ENCODE results near the gene RBP3.

The RBP3 gene

DNA sequence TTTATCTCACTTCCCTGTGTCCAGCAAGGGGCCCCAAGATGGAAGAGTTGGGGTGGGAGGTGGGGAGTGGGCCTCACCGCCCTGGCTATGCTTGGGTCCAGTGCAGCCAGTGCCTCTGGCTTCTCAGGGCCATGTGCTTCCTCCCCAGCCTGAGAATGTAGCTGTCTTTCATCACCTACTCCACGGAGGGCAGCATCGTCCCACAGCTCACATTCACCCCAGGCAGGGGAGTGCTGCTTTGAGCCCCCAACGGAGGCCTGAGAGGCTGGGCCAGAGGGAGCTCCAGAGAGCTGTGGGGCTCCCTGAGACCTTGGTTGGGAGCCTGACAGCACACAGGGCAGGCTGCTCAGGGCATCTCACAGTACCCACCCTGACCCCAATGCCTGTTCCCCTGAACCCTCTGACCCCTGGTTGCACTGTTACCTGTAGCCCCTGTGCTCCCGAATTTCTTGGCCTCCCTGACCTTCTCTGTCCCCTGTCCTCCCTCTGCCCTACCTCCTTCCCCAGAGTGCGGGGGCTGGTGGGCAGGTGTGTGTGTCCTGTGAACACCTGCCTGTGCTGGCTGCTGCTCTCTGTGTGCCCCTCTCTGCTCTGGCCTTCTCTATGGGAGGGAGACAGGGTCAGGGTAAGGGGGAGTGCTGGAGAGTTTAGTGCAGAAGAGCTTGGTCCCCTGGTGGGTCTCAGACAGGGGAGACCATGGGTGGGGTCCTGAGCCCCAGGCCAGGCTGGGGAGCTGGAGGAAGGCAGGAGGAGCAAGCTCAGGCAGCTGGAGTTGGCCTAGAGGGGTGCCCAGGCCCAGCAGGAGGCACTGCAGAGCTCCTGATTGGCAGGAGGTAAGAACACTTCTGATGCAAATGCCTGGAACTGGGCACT, 55.5 kb downstream of the RBP3 start:
- Histone ChIP-seq H3K27ac (no peak overlapping the region), H3K9me3 (ENCODE audit: low read depth, low read length) (no peaks in the 10 kb centered on the region), H3K9ac (ENCODE audit: insufficient read length) (no peak overlapping the region), H3K4me3 (no peak overlapping the region), H3K36me3 (ENCODE audit: insufficient read depth, low read length) (no peaks in the 10 kb centered on the region)
- DNase-seq (ENCODE audit: low read depth, low spot score): no peak
- TF ChIP-seq POLR2AphosphoS5 (IDR thresholded peaks at IDR 0.05; ENCODE audit: borderline replicate concordance, low read depth, low read length) (no peak), EZH2 (IDR thresholded peaks at IDR 0.05) (no peak), FOXP2 (optimal IDR thresholded peaks at IDR 0.05; ENCODE audit: control extremely low read depth, extremely low read length, insufficient read depth) (no peak)

DNA sequence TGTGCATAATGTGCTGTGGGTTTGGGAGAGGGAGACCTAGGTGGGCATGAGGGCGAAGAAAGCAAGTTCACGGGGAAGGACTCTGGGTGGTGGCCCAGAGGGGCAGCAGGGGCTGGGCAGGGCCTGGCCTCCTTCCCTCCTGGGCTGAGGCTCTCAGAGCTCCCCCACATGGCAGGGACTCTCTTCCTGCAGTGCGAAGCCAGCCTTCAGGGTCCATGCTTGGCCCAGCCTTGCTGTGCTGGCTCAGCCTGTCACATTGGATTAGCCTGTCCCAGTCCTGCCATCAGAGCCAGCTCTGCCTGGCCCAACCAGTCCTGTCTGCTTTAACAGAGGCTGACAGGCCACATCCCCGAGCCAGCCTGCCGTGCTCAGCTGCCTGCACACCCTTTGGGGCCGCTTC, 56.3 kb downstream of the RBP3 start:
- no peak for DNase-seq (ENCODE audit: low read depth, low spot score)
- no peaks in the 10 kb centered on the region for H3K9me3 ChIP-seq (ENCODE audit: low read depth, low read length)
- no peaks in the 10 kb centered on the region for H3K36me3 ChIP-seq (ENCODE audit: insufficient read depth, low read length)
- no peak overlapping the region for H3K4me3 ChIP-seq
- H3K27ac ChIP-seq: no peak overlapping the region
- no peak for TF ChIP-seq FOXP2 (optimal IDR thresholded peaks at IDR 0.05; ENCODE audit: control extremely low read depth, extremely low read length, insufficient read depth)
- no peak overlapping the region for H3K9ac ChIP-seq (ENCODE audit: insufficient read length)

DNA sequence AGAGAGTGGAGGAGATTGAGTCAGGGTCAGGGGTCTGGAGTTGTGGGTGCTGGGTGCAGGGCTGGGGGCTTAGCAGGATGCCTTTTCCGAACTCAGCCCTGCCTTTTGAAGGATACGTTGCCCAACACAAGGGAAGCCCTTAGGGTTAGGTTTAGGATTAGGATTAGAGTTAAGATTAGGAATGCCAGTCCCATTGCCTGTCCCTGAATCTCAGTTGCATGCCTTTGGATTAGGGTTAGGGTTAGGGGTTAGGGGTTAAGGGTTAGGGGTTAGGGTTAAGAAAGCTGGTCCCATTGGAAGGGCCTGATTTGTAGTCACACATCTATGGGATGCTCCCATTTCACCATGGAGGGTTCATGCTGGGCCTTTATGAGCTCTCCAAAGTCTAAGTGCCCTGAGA, 56.8 kb downstream of the RBP3 start:
- Histone ChIP-seq H3K9me3 (ENCODE audit: low read depth, low read length) (no peaks in the 10 kb centered on the region), H3K36me3 (ENCODE audit: insufficient read depth, low read length) (no peaks in the 10 kb centered on the region), H3K4me3 (no peak overlapping the region), H3K27ac (no peak overlapping the region), H3K9ac (ENCODE audit: insufficient read length) (no peak overlapping the region)
- TF ChIP-seq EZH2 (IDR thresholded peaks at IDR 0.05): no peak
- TF ChIP-seq FOXP2 (optimal IDR thresholded peaks at IDR 0.05; ENCODE audit: control extremely low read depth, extremely low read length, insufficient read depth): no peak
- TF ChIP-seq POLR2AphosphoS5 (IDR thresholded peaks at IDR 0.05; ENCODE audit: borderline replicate concordance, low read depth, low read length): no peak
- no peak for DNase-seq (ENCODE audit: low read depth, low spot score)

DNA sequence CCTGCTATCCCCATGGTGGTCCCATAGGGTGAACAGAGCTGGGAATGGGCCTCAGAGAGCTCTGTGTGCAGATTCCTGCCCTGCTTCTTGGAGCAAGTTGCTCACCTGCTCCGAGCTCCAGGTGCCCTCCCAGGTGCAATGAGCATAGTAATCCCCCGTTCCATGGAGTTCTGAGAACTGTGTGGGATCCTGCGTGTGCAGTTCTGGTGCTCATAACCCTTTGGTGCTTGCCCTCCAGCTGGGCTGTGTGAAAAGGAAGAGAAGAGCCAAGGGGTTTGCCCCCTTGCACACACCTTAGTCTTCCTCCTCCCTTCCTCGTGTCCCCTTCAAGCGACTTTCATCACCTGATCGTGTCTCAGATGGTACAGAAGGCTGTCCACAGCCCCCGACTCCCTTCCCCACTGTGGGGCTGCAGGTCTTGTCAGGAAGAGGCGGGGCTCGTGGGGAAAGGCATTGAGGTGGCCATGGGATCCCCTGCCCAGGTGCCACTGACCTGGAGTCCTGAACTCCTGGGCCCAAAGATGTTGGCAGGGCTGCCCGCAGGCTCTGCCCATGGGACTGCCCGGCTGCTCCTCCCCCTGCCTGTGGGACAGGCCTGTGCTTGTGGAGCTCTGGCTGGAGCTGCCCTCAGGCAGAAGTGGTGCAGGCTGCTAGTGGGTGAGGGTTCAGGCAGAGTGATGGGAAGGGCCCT, 57.8 kb downstream of the RBP3 start:
- Histone ChIP-seq H3K9me3 (ENCODE audit: low read depth, low read length) (no peaks in the 10 kb centered on the region), H3K27ac (no peak overlapping the region), H3K9ac (ENCODE audit: insufficient read length) (no peak overlapping the region), H3K36me3 (ENCODE audit: insufficient read depth, low read length) (no peaks in the 10 kb centered on the region), H3K4me3 (no peak overlapping the region)
- TF ChIP-seq FOXP2 (optimal IDR thresholded peaks at IDR 0.05; ENCODE audit: control extremely low read depth, extremely low read length, insufficient read depth) (no peak), POLR2AphosphoS5 (IDR thresholded peaks at IDR 0.05; ENCODE audit: borderline replicate concordance, low read depth, low read length) (no peak), EZH2 (IDR thresholded peaks at IDR 0.05) (no peak)
- no peak for DNase-seq (ENCODE audit: low read depth, low spot score)

DNA sequence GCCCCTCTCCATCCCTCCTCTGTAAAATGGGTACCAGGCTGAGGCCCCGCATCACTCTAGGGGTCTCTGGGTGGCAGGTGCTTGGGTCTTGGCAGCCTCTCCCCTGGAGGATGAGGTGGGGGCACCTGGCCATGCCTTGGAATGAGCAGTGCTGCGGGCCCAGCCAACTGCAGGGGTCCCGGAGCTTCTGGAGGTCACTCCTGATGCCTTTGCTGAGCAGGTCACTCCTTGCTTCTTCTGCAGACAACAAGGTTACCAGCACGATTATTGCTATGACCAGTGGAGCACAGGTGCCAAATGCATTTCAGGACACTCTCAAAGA, 58.3 kb downstream of the RBP3 start:
- no peak overlapping the region for H3K9ac ChIP-seq (ENCODE audit: insufficient read length)
- H3K27ac ChIP-seq: no peak overlapping the region
- no peak for DNase-seq (ENCODE audit: low read depth, low spot score)
- TF ChIP-seq EZH2 (IDR thresholded peaks at IDR 0.05): no peak
- no peak for TF ChIP-seq FOXP2 (optimal IDR thresholded peaks at IDR 0.05; ENCODE audit: control extremely low read depth, extremely low read length, insufficient read depth)
- TF ChIP-seq POLR2AphosphoS5 (IDR thresholded peaks at IDR 0.05; ENCODE audit: borderline replicate concordance, low read depth, low read length): no peak
- H3K36me3 ChIP-seq (ENCODE audit: insufficient read depth, low read length): no peaks in the 10 kb centered on the region
- H3K4me3 ChIP-seq: no peak overlapping the region
- no peaks in the 10 kb centered on the region for H3K9me3 ChIP-seq (ENCODE audit: low read depth, low read length)

DNA sequence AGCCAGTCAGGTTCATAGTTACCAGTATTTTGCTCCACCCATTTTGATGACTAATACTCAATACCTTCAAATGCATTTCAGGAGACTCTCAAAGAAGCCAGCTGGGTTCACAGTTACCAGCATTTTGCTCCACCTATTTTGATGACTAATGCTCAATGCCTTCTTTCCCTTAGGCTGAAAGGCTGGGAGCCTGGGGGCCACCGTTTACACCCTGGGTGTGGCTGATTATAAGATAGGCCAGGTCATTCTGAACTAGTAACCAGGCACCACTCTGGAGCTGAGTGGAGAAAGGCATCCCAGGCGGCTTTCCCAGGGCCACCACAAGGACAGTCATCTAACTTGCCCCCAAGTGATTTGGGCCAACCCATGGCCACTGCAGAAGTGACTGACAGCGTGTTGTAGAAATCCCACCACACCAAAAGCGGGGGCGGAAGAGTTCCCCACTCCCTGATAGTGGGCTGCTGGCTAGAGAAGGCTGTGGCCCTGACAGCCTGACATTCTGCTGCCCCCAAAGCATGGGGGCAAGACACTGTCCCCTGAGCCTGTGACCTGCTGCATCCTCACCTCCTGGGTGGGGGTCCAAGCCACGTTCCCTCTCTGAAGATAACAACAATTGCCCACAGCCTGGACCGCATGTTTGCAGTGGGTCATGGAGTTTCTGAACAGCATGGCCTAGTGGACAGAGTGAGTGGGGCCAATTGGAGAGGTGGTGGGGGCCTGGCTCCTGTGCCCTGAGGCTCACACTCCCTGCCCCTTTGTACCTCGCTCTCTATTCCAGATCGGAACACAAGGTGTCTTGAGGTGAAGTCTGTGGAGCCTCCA, 58.9 kb downstream of the RBP3 start:
- H3K4me3 ChIP-seq: no peak overlapping the region
- no peak overlapping the region for H3K27ac ChIP-seq
- TF ChIP-seq POLR2AphosphoS5 (IDR thresholded peaks at IDR 0.05; ENCODE audit: borderline replicate concordance, low read depth, low read length) (no peak), EZH2 (IDR thresholded peaks at IDR 0.05) (no peak), FOXP2 (optimal IDR thresholded peaks at IDR 0.05; ENCODE audit: control extremely low read depth, extremely low read length, insufficient read depth) (no peak)
- H3K9me3 ChIP-seq (ENCODE audit: low read depth, low read length): no peaks in the 10 kb centered on the region
- H3K9ac ChIP-seq (ENCODE audit: insufficient read length): no peak overlapping the region
- no peaks in the 10 kb centered on the region for H3K36me3 ChIP-seq (ENCODE audit: insufficient read depth, low read length)
- no peak for DNase-seq (ENCODE audit: low read depth, low spot score)

Measured in SK-N-MC (cell line).